RPMI8226 (cell line): ENCODE measurements around the gene SORBS1.

Source experiments
- DNase-seq: peaks from one replicate; pipeline ENCODE4 v3.0.0-alpha.2; 2015

The SORBS1 gene

GRCh38 chr10:95457319-95457886 is 103.8 kb downstream of the SORBS1 start:
- no peak for DNase-seq

GRCh38 chr10:95456516-95456915 is 104.7 kb downstream of the SORBS1 start:
- no peak for DNase-seq

- no peak for DNase-seq
Observed at GRCh38 chr10:95454940-95455339, 106.2 kb downstream of the SORBS1 start.

- DNase-seq, result no peak
Observed at GRCh38 chr10:95454356-95454755, 106.8 kb downstream of the SORBS1 start.

- no peak for DNase-seq
Observed at GRCh38 chr10:95451568-95452524, 109.3 kb downstream of the SORBS1 start.

GRCh38 chr10:95451150-95451549 is 110.0 kb downstream of the SORBS1 start:
- no peak for DNase-seq

- no peak for DNase-seq
Observed at GRCh38 chr10:95450188-95450587, 111.0 kb downstream of the SORBS1 start.

- DNase-seq, result no peak
Observed at GRCh38 chr10:95447685-95448084, 113.5 kb downstream of the SORBS1 start.

- peak; percentile 38 for DNase-seq
Observed at GRCh38 chr10:95445837-95446486, 115.2 kb downstream of the SORBS1 start.

- DNase-seq, result no peak
Observed at GRCh38 chr10:95445223-95445836, 115.8 kb downstream of the SORBS1 start.

GRCh38 chr10:95444792-95445191 is 116.4 kb downstream of the SORBS1 start:
- DNase-seq, result no peak

GRCh38 chr10:95443636-95444035 is 117.5 kb downstream of the SORBS1 start:
- DNase-seq, result no peak

- no peak for DNase-seq
Observed at GRCh38 chr10:95442341-95442740, 118.8 kb downstream of the SORBS1 start.

- DNase-seq, result no peak
Observed at GRCh38 chr10:95441547-95441923, 119.6 kb downstream of the SORBS1 start.

GRCh38 chr10:95440756-95441546 is 120.2 kb downstream of the SORBS1 start:
- peak; percentile 69 for DNase-seq

GRCh38 chr10:95440038-95440725 is 121.0 kb downstream of the SORBS1 start:
- no peak for DNase-seq

GRCh38 chr10:95438781-95439180 is 122.4 kb downstream of the SORBS1 start:
- DNase-seq, result no peak

GRCh38 chr10:95437669-95438068 is 123.5 kb downstream of the SORBS1 start:
- DNase-seq, result no peak

- DNase-seq, result no peak
Observed at GRCh38 chr10:95435548-95436279, 125.5 kb downstream of the SORBS1 start.

GRCh38 chr10:95434583-95434982 is 126.6 kb downstream of the SORBS1 start:
- no peak for DNase-seq

GRCh38 chr10:95431900-95432342 is 129.2 kb downstream of the SORBS1 start:
- DNase-seq, result no peak
